H4 (cell line): ENCODE data around the gene ICAM5. TPM values are rescaled to one million over a fixed set of nuclear protein-coding genes. Genes with fewer than 3 reads are reported as not detected.
"Not testable (repeated sequence)": the region's sequence is repeated elsewhere in the genome, so short reads cannot be mapped to it uniquely, and the experiment has no call there.

ENCODE experiments used
- DNase-seq: peaks from one replicate; pipeline ENCODE4 v3.0.0-alpha.2; 2015; ENCODE audit warnings: low spot score
- total RNA-seq: library from RNA; depleted of rRNA; stranded (reverse); fragments of >200 nt; shearing (Covaris generic); gene quantifications from 2 replicates; pipeline ENCODE4 v1.2.3, GENCODE V29; 2014; rRNA removed

Gene ICAM5, protein sequence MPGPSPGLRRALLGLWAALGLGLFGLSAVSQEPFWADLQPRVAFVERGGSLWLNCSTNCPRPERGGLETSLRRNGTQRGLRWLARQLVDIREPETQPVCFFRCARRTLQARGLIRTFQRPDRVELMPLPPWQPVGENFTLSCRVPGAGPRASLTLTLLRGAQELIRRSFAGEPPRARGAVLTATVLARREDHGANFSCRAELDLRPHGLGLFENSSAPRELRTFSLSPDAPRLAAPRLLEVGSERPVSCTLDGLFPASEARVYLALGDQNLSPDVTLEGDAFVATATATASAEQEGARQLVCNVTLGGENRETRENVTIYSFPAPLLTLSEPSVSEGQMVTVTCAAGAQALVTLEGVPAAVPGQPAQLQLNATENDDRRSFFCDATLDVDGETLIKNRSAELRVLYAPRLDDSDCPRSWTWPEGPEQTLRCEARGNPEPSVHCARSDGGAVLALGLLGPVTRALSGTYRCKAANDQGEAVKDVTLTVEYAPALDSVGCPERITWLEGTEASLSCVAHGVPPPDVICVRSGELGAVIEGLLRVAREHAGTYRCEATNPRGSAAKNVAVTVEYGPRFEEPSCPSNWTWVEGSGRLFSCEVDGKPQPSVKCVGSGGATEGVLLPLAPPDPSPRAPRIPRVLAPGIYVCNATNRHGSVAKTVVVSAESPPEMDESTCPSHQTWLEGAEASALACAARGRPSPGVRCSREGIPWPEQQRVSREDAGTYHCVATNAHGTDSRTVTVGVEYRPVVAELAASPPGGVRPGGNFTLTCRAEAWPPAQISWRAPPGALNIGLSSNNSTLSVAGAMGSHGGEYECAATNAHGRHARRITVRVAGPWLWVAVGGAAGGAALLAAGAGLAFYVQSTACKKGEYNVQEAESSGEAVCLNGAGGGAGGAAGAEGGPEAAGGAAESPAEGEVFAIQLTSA
- 0.87 and 1.5 TPM in 2 replicates for total RNA-seq

DNA sequence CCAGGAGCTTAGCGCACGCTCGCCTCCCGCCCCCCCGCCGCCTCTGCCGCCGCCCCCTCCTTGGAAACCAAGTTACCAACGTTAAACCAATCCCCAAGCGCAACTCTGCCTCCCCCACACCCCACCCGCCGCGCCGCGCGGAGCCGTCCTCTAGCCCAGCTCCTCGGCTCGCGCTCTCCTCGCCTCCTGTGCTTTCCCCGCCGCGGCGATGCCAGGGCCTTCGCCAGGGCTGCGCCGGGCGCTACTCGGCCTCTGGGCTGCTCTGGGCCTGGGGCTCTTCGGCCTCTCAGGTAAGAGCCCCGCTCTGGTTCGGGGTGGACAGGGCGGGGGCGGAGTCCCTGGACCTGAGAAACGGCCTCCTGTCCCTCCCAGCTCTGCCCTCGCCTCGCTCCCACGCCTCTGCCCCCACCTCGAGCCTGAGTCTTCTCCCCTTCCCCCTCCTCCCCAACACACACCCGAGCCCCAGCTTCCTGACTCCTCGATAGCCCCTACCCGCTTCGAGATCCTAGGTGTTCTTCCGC lies at the start of gene ICAM5:
Gene ICAM5 (plus strand): TSS at position 117 of the 521 bp plus-strand sequence. CDS start 92 bp downstream, at position 209.
- DNase-seq, result no peak

DNA sequence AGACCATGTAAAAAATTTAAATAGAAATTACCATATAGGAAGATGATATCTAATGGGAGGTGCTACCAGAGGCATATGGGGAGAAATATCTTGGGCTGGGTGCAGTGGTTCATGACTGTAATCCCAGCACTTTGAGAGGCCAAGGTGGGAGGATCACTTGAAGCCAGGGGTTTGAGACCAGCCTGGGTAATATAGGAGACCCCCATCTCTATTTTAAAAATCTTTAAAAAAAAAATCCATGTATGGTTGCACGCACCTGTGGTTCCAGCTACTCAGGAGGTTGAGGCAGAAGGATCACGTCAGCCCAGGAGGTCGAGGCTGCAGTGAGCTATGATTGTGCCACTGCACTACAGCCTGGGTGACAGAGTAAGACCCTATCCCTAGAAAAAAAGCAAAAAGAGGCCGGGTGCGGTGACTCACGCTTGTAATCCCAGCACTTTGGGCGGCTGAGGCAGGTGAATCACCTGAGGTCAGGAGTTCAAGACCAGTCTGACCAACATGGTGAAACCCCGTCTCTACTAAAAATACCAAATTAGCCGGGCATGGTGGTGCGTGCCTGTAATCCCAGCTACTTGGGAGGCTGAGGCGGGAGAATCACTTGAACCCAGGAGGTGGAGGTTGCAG lies 47.8 kb upstream of the ICAM5 start:
- not testable (repeated sequence) for DNase-seq

DNA sequence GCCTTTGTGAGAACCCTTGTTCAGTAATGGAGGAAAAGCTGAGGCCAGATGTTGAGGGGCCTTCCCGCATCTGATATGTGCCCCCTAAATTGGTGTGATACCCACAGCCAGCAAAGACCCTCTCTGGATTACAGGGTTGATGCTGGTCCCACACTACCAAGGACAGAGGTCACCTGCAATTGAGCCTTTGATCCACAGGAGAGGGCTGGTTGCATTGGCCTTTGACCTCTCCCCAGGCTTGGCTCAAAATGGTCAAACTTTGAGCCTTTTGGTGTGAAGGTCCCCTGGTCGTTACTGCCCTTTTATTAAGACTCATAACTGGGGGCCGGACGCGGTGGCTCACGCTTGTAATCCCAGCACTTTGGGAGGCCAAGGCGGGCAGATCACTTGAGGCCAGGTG lies 46.1 kb upstream of the ICAM5 start:
- no peak for DNase-seq

DNA sequence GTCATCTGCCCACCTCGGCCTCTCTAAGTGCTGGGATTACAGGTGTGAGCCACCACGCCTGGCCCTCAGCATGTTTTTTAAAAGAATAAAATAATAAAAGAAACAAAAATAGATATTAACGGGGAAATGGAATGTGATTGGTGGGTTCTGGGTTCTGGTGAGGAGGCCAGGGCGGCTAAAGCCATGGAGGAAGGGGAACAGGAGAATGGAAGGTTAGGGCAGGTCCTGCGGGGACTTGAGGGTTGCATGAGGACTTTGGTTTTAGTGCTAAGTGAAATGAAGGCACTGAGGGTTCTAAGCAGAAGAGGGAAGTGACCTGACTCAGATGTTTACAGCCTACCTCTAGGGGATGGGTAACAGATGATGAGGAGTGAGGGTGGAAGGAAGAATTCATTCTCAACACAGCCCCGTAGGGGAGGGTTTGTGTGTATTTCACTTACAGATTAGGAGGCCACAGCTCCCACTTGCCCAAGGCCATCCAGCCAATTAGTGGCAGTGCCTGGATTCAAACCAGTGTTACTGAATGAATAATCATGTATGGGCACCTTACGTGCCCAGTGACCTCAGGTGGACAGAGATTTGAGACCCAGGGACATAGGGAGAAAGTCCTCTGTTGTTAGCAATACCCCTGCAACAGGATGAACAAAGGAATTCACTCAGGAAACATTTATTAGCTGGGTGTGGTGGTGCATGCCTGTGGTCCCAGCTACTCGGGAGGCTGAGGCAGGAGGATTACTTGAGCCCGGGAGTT lies 44.4 kb upstream of the ICAM5 start:
- DNase-seq, result no peak

DNA sequence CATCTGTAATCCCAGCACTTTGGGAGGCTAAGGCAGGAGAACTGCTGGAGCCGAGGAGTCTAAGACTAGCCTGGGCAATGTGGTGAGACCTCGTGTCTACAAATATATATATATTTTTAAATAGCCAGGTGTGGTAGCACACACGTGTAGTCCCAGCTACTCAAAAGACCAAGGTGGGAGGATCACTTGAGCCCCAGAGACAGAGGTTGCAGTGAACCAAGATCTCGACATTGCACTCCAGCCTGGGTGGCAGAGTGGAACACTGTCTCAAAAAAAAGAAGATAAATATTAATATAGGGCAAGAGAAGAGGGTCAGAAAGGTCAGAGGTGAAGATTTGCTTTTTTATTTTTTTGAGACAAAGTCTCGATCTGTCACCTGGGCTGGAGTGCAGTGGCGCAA lies 43.2 kb upstream of the ICAM5 start:
- no peak for DNase-seq

DNA sequence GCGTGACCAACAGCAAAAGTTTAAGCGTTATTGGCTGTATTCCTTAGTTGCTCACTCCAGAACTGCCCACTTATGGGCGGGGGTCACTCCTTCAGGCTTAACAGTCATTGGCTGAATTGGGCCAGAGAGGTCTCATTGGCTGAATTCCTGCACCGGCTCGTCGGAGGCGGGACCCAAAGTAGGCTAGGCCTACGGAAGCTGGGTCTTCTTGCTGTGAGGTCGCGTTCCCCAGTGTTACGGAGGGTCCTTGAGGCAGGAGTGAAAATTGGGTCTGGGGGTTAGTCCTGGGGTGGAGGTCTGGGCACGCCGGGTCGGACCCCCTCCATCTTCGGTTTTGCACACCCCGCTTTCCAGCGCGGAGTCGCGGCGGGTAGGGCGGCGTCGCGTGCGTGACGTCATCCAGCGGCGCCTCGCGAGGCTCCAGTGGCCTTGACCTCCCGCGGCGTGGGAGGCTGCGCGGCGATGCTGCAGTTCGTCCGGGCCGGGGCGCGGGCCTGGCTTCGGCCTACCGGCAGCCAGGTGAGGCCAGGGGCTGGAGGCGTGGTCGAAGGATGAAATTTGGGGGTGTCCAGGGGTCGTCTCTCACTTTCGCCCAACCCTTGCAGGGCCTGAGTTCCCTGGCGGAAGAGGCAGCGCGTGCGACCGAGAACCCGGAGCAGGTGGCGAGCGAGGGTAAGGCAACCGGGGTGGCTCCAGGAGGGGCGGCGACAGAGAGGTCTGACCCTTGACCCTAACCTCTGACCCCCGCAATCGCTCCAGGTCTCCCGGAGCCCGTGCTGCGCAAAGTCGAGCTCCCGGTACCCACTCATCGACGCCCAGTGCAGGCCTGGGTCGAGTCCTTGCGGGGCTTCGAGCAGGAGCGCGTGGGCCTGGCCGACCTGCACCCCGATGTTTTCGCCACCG lies 37.7 kb upstream of the ICAM5 start, which contains the start of gene MRPL4:
Gene MRPL4 (plus strand): TSS at position 423 of the 903 bp plus-strand sequence. CDS start 40 bp downstream, at position 463.
- DNase-seq, result peak; percentile 99

DNA sequence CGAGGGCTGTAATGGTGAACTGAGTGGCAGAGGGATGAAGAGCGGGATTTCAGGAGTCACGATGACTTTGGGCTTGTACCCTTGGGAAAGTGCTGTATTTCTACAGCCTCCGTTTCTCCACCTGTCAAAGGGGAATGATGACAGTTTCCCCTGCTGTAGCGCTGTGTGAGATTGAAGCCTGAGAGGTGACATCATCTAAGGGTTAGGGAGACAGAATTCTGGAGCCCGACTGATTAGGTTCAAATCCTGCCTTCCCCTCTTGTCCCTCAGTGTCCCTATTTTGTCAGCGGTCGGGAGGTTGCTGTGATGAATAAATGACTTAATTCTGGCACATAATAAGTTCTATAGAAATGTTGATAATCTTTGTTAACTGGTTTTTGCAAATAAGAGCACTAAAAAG lies 37.0 kb upstream of the ICAM5 start:
- no peak for DNase-seq

DNA sequence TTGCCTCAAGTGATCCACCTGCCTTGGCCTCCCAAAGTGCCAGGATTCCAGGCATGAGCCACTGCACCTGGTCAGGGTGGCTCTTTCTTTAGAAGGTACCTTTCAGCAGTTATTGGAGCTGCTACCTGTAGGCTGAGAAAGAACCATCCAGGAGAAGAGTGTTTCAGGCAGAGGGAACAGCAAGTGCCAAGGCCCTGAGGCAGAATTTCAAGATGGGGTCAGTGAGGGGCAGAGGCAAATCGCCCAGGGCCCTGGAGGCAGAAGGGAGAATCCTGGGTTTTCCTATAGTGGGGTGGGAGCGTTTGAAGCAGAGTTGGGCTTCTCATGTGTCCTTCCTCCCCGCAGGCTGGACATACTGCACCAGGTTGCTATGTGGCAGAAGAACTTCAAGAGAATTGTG lies 35.5 kb upstream of the ICAM5 start:
- no peak for DNase-seq

DNA sequence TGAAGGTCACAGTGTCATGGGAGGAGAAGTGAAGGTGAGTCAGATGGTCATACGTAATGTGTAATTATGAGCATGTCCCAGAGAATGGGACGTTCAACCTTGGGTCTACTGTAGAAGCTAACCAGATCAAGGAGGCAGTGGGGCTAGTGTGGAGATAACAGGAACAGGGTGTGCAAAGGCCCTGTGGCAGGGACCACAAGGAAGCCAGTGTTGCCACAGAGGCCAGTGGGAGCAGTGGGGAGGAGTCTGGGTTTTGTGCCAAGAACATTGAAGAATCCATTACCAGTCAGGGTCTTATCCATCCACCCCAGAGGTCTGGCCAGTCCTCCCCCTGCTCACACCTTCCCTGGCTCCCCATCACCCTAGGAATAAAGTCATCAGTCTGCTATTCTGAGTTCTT lies 34.4 kb upstream of the ICAM5 start:
- no peak for DNase-seq

DNA sequence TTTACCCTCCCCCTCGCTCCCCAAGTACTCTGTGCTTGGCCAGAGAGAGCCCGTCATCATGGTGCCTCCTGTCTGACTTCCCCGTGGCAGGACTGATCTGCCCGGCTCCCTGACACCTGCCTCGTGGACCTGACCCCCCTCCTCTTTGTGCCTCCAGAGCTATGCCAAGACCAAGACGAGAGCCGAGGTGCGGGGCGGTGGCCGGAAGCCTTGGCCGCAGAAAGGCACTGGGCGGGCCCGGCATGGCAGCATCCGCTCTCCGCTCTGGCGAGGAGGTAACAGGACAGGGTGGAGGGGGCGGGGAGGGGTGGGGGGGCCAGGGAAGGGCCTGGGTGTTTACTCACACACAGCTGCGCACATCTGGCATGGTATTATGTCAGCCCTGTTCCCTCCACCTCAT lies 33.2 kb upstream of the ICAM5 start:
- no peak for DNase-seq

DNA sequence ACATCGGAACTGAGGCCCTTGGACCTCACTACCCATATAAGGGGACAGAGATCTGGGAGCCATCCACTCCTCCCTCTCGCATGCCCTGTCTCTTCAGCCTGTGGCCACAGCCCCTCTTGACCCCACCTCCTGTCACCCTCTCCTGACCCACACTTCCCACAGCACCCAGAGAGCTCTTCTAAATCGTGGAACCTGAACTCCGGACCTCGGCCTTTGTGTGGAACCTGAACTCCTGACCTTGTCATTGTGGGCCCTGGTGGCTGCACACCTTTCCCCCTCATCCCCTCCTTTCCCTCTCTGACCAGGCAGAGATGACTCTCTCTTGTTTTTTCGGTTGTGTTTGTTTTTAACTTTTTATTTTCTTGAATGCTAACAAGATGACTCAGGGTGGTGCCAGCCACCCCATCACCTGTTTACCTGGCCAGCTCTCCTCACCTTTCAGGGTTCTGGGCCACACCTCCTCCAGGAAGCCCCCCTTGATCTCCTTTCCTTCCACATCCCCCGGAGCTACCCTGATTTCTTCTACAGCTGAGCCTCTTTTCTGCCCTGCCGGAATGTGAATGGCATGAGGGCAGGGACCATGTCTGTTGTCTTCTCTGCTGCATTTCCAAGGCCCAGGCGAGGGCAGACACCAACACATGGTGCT lies 32.7 kb upstream of the ICAM5 start:
- DNase-seq, result no peak

DNA sequence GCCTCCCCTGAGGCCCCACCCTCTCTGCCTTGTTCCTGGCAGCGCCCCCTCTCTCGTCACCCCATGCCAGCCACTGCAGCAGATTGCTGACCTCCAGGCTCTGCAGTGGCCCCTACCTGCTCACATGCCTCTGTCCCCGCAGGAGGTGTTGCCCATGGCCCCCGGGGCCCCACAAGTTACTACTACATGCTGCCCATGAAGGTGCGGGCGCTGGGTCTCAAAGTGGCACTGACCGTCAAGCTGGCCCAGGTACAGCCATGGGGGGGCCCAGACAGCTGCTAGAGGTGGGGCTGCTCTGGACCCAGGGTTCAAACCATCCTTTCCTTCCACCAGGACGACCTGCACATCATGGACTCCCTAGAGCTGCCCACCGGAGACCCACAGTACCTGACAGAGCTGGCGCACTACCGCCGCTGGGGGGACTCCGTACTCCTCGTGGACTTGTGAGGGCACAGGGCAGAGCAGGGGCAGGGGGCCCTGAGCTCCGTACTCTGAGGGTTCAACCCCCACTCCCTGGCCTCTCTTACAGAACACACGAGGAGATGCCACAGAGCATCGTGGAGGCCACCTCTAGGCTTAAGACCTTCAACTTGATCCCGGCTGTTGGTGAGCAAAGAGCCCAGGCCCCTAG lies 31.6 kb upstream of the ICAM5 start:
- no peak for DNase-seq

DNA sequence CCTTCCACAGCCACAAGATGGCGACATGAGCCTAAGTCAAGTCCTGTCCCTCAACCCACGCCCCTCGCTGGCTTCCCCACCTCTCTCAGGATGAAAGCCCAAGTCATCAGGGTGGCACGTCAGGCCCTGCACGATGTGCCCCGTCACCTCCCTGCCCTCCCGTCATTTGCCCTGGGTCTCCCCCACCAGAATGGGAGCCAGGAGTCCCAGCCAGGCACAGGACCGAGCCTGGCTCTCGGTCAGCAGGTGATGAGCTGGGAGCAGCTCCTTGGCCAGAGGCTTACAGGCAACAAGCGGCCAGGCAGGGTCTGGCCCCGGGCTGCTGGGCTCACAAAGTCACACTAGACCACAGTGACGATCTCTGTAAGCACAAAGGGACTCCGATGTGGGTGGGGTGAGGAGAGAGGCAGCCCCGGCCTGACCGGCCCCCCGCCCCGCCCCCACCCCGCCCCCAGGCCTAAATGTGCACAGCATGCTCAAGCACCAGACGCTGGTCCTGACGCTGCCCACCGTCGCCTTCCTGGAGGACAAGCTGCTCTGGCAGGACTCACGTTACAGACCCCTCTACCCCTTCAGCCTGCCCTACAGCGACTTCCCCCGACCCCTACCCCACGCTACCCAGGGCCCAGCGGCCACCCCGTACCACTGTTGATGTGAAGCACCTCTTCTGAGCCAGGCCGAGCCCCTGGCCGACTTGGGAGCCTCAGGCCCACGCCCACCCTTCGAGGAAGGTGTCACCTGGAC lies 30.4 kb upstream of the ICAM5 start:
- DNase-seq, result peak; percentile 87

DNA sequence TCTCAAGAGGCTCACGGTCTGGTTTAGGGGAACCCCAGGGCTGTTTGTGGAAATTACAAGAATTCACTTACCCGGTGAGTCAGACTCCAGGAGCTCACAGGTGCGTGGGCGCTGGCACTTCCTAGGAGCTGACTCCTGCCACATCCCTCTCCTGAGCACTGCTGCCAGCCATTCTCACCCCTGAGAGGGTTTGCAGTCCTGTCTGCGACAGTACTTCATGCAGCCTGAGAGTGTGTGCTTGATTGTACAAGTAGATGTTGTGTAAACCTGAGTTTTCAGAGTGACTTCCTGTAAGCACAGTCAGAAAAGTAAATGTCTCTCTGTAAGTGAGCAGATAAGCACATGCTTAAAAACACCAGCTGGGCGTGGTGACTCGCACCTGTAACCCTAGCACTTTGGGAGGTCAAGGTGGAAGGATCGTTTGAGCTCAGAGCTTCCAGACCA lies 29.6 kb upstream of the ICAM5 start:
- no peak for DNase-seq

DNA sequence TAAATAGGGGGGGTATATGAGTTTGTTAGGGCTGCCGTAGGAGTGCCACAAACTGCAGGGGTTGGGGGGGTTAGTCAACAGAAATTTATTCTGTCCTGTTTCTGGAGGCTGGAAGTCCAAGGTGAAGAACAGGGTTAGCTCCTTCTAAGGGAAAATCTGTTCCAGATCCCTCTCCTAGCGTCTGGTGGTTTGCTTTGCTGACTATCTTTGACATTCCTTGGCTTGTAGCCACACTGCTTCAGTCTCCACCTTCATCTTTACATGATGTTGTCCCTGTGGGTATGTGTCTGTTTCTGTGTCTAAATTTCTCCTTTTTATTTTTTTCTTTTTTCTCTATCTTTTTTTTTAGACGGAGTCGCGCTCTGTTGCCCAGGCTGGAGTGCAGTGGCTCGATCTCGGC lies 27.0 kb upstream of the ICAM5 start:
- DNase-seq, result peak; percentile 4

DNA sequence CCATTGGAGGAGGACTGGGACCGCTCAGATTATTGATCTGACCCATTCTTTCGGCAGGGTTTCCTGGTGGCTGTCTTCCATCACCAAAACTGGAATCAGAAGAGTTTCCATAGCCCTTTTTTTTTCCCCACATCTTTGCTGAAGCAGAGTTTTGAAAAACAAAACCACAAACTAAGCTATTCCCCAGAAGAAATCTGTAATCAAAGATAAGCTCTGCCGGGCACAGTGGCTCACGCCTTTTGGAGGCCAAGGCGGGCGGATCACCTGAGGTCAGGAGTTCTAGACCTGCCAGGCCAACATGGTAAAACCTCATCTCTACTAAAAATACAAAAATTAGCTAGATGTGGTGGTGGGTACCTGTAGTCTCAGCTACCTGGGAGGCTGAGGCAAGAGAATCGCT lies 23.0 kb upstream of the ICAM5 start:
- DNase-seq, result no peak

DNA sequence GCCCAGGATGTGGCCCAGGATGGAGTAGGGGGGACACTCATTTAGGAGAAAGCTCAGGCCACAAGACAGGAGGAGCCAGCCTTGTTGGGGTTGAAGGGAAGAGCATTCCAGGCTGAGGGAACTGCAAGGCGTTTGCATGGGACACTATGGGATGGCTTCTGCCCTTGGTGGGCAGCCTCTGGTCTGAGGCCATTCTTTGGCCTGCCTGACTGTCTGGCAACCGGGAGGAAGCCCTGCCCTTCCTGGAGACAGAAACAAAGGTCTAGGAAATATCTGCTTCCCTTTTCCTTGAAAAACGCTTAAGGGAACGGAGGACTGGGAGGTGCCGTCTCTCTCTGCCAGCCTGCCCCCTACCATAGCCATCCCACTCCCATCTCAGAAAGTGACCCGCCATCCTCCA lies 21.7 kb upstream of the ICAM5 start:
- DNase-seq, result no peak
